NCI-H2107 (cell line): ENCODE measurements around the gene EDA.

ENCODE experiments used
- DNase-seq: peaks from one replicate; lab custom pipeline; 2025; lab: John Stamatoyannopoulos, UW

EDA gene

GRCh38 chrX:70026851-70027200 is 410.9 kb downstream of the EDA start:
- DNase-seq: no peak

- DNase-seq: no peak
These were observed 413.9 kb downstream of the EDA start for GRCh38 chrX:70029863-70030262.

- DNase-seq: peak; percentile 30
These were observed 414.4 kb downstream of the EDA start for GRCh38 chrX:70030301-70030767.

GRCh38 chrX:70032792-70033191 is 416.9 kb downstream of the EDA start:
- DNase-seq: no peak

- DNase-seq: no peak
These were observed 417.6 kb downstream of the EDA start for GRCh38 chrX:70033348-70034051.

GRCh38 chrX:70034646-70035045 is 418.7 kb downstream of the EDA start:
- no peak for DNase-seq

- no peak for DNase-seq
These were observed 422.6 kb downstream of the EDA start for GRCh38 chrX:70038515-70038914.

GRCh38 chrX:70038951-70039350 is 423.0 kb downstream of the EDA start:
- DNase-seq: no peak

GRCh38 chrX:70039758-70040157 is 423.8 kb downstream of the EDA start:
- no peak for DNase-seq

- no peak for DNase-seq
These were observed 426.1 kb downstream of the EDA start for GRCh38 chrX:70041993-70042392.

- no peak for DNase-seq
These were observed 426.8 kb downstream of the EDA start for GRCh38 chrX:70042399-70043371.

- no peak for DNase-seq
These were observed 427.8 kb downstream of the EDA start for GRCh38 chrX:70043685-70044084.

GRCh38 chrX:70044541-70045245 is 428.8 kb downstream of the EDA start:
- DNase-seq: no peak

- no peak for DNase-seq
These were observed 431.1 kb downstream of the EDA start for GRCh38 chrX:70046978-70047377.

- DNase-seq: no peak
These were observed 433.5 kb downstream of the EDA start for GRCh38 chrX:70049406-70049805.

GRCh38 chrX:70049925-70050324 is 434.0 kb downstream of the EDA start, which contains the start of gene AWAT2:
TSS of gene AWAT2 (minus strand) at chrX:70049938. CDS start at chrX:70049932, 6 bp downstream.
- DNase-seq: no peak

- DNase-seq: no peak
These were observed 437.1 kb downstream of the EDA start for GRCh38 chrX:70052895-70053615.

- no peak for DNase-seq
These were observed 438.5 kb downstream of the EDA start for GRCh38 chrX:70054391-70054790.

- DNase-seq: no peak
These were observed 446.2 kb downstream of the EDA start, which contains the start of gene OTUD6A for GRCh38 chrX:70062076-70062475. TSS of gene OTUD6A (plus strand) at chrX:70062457. CDS start at chrX:70062525, 68 bp downstream.

GRCh38 chrX:70062961-70063550 is 447.1 kb downstream of the EDA start:
- no peak for DNase-seq

- DNase-seq: no peak
These were observed 450.7 kb downstream of the EDA start for GRCh38 chrX:70066646-70067045.
